Astrocyte (in vitro differentiated cells and primary cell): ENCODE data around the gene INPP4B.

Experiments
- CTCF ChIP-seq: IDR thresholded peaks from 2 replicates; pipeline ENCODE4 v1.5.1; 2011; ENCODE audit warnings: low read depth, mild to moderate bottlenecking, inconsistent platforms, low read length, moderate library complexity; ENCODE audit not compliant: insufficient read depth
- EZH2 ChIP-seq: IDR thresholded peaks from 2 replicates; pipeline ENCODE4 v1.6.1; 2012; ENCODE audit warnings: mild to moderate bottlenecking, low read length, inconsistent platforms; ENCODE audit not compliant: insufficient read depth

GRCh38 chr4:142697928-142698327, 148.2 kb downstream of the INPP4B start:
- TF ChIP-seq CTCF (no peak), EZH2 (no peak)
